ENCODE measurements around the gene ZRSR2. TPM values are rescaled to one million over a fixed set of nuclear protein-coding genes. Genes with fewer than 3 reads are reported as not detected.

ZRSR2 gene
- total RNA-seq, 4 donors from 2014 or later, result 3.9 to 8.4 (median 6.9) TPM

- Histone ChIP-seq H3K27me3 (peaks cover 0 to 2% (median 0%) of the 10 kb centered on the region in 3 donors), H3K27ac (peak overlapping the region; percentile 41 to 73 (median 60))
- in situ Hi-C loops (cut with MboI; ENCODE audit: low sequenced_read_pairs in 4 of 4), result no loop called here
Measured at GRCh38 chrX:15864629-15865028, 74.3 kb downstream of the ZRSR2 start.

DNA sequence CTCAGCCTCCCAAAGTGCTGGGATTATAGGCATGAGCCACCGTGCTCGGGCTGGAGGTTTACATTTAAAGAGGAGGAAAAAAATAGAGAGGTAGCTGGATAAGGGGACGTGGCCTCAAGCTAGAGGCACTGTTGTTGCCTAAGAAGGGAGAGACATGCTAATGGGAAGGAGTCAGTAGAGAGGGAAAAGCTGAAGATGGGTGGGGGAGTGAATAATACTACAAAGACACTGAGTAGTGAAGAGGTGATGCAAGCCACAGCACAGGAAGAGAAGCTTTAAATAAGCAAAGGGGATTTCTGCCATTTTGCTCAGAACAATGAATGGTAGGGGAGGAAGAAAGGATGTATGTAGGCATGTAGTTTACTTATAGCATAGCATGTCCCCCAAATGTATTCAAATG, 75.9 kb downstream of the ZRSR2 start:
- no peak for TF ChIP-seq POLR2A (IDR thresholded peaks at IDR 0.05)
- TF ChIP-seq, protein P1, sequence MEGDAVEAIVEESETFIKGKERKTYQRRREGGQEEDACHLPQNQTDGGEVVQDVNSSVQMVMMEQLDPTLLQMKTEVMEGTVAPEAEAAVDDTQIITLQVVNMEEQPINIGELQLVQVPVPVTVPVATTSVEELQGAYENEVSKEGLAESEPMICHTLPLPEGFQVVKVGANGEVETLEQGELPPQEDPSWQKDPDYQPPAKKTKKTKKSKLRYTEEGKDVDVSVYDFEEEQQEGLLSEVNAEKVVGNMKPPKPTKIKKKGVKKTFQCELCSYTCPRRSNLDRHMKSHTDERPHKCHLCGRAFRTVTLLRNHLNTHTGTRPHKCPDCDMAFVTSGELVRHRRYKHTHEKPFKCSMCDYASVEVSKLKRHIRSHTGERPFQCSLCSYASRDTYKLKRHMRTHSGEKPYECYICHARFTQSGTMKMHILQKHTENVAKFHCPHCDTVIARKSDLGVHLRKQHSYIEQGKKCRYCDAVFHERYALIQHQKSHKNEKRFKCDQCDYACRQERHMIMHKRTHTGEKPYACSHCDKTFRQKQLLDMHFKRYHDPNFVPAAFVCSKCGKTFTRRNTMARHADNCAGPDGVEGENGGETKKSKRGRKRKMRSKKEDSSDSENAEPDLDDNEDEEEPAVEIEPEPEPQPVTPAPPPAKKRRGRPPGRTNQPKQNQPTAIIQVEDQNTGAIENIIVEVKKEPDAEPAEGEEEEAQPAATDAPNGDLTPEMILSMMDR (IDR thresholded peaks at IDR 0.05 in 4 of 5, conservative IDR thresholded peaks at IDR 0.05 in 1 of 5), result no peak
- Histone ChIP-seq H3K27me3 (no peaks in the 10 kb centered on the region), H3K9me3 (no peaks in the 10 kb centered on the region), H3K27ac (no peak overlapping the region), H3K36me3 (no peaks in the 10 kb centered on the region), H3K4me3 (no peak overlapping the region), H3K4me1 (no peaks in the 10 kb centered on the region)
- DNase-seq, result no peak
- in situ Hi-C loops (cut with MboI; ENCODE audit: low sequenced_read_pairs in 4 of 4), result no loop called here
- no peak for ATAC-seq
- intact Hi-C loops (cut with DNase I; ENCODE audit: low total_unique reads), result no loop called here

More at GRCh38 chrX:15864629-15865028, 74.3 kb downstream of the ZRSR2 start:
- no peak for ATAC-seq
- no peak overlapping the region for H3K4me3 ChIP-seq
- H3K36me3 ChIP-seq, result no peaks in the 10 kb centered on the region
- intact Hi-C loops (cut with DNase I; ENCODE audit: low total_unique reads), result no loop called here
- no peaks in the 10 kb centered on the region for H3K4me1 ChIP-seq
- H3K9me3 ChIP-seq, result no peaks in the 10 kb centered on the region
- TF ChIP-seq POLR2A (IDR thresholded peaks at IDR 0.05), result no peak
- TF ChIP-seq, protein P1 (IDR thresholded peaks at IDR 0.05 in 4 of 5, conservative IDR thresholded peaks at IDR 0.05 in 1 of 5), result no peak
- no peak for DNase-seq

DNA sequence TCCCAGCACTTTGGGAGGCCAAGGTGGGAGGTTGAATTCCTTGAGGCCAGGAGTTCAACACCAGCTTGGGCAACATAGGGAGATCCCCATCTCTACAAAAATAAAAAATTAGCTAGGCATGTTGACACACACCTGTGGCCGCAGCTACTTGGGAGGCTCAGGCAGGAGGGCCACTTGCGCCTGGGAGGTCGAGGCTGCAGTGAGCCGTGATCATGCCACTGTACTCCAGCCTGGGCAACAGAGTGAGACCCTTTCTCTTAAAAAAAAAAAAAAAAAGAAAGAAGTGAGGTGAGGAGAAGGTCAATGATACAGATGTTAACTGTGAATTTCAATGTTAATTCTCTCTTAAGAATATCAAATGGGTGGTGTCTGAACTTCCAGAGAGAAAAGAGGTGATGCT, 79.4 kb downstream of the ZRSR2 start:
- intact Hi-C loops (cut with DNase I; ENCODE audit: low total_unique reads), result no loop called here
- no peak for DNase-seq
- Histone ChIP-seq H3K9me3 (no peaks in the 10 kb centered on the region), H3K4me1 (no peaks in the 10 kb centered on the region), H3K4me3 (no peak overlapping the region), H3K36me3 (no peaks in the 10 kb centered on the region), H3K27ac (no peak overlapping the region), H3K27me3 (no peaks in the 10 kb centered on the region)
- no peak for ATAC-seq
- TF ChIP-seq, protein P1 (IDR thresholded peaks at IDR 0.05 in 4 of 5, conservative IDR thresholded peaks at IDR 0.05 in 1 of 5), result no peak
- no peak for TF ChIP-seq POLR2A (IDR thresholded peaks at IDR 0.05)
- in situ Hi-C loops (cut with MboI; ENCODE audit: low sequenced_read_pairs in 4 of 4), result no loop called here

DNA sequence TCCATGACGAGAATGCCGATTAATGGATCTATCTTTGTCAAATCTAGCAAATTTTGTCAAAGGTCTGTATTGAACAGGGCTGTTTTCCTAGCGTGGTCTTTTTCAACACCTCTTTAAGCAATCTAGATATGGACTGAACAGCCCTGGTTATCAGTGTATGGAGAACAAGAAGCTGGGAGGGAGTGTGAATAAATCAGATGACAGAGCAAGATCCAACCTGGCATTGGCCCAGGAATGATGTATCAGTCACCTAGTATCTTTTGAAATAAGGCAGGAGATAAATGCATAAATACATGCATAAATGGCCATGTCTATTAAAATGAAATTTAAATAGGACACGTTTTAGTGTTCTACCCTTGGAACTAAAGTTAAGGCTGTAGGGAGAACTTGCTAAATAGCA, 80.0 kb downstream of the ZRSR2 start:
- no peak for DNase-seq
- no peaks in the 10 kb centered on the region for H3K4me1 ChIP-seq
- intact Hi-C loops (cut with DNase I; ENCODE audit: low total_unique reads) (no loop called here), in situ Hi-C loops (cut with MboI; ENCODE audit: low sequenced_read_pairs in 4 of 4) (no loop called here)
- TF ChIP-seq, protein P1 (IDR thresholded peaks at IDR 0.05 in 4 of 5, conservative IDR thresholded peaks at IDR 0.05 in 1 of 5), result no peak
- TF ChIP-seq POLR2A (IDR thresholded peaks at IDR 0.05), result no peak
- H3K9me3 ChIP-seq, result no peaks in the 10 kb centered on the region
- ATAC-seq, result no peak
- H3K27me3 ChIP-seq, result no peaks in the 10 kb centered on the region
- H3K36me3 ChIP-seq, result no peaks in the 10 kb centered on the region
- H3K27ac ChIP-seq, result no peak overlapping the region
- H3K4me3 ChIP-seq, result no peak overlapping the region

Other genes with a start within 250 kb of the ZRSR2 start
- gene ACE2, start 189.5 kb upstream of the ZRSR2 start, total RNA-seq, result 1 to 10 TPM; 1.0 to 6.6 (median 2.6) TPM
- under 1 TPM in 1 of 4 donors, not detected in 3; 0.26 TPM for gene CLTRN, start 125.7 kb upstream of the ZRSR2 start, total RNA-seq
- 1 to 10 TPM in 3 of 4 donors, under 1 TPM in 1; 0.24 to 3.4 (median 1.8) TPM for gene CA5B, start 52.2 kb upstream of the ZRSR2 start, total RNA-seq
- gene AP1S2, start 64.3 kb downstream of the ZRSR2 start, total RNA-seq, result 100 to 1,000 TPM in 3 of 4 donors, 10 to 100 TPM in 1; 79.8 to 155 (median 122) TPM

Data from gastrocnemius medialis (tissue), 4 donors.